HG03103 (cell line): Measurements from ENCODE around the gene CUBN.

ENCODE experiments used
- ATAC-seq: cut with Tn5 transposase; IDR thresholded peaks from one replicate; pipeline ENCODE4 v1.9.1; 2021; ENCODE audit warnings: low read depth; ENCODE audit not compliant: unreplicated experiment

Gene CUBN

DNA sequence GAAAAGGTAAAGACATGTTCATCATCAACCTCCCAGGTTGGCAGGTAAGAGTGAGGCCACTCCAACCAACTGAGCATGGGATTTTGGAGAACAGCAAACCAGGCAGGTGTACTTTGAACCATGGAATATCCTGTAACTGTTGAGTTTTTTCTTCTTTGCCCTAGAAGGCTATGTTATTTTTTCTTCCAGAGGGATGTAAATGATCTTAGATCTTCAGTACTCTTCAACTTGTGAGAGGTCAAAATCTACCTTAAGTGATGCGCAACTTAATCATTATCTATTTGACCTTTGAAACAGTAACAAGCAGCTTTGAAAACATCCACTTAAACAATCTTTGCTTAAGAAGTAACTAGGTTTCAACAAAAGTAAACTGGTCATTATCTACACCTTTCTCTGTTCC is at the start of gene CUBN:
TSS of gene CUBN (minus strand) at position 71 of the 400 bp plus-strand sequence. CDS start at position 25, 46 bp downstream.
- no peak for ATAC-seq

- no peak for ATAC-seq
Observed at GRCh38 chr10:17179002-17179401, 49.4 kb upstream of the CUBN start.

GRCh38 chr10:17178006-17178405 is 48.4 kb upstream of the CUBN start:
- no peak for ATAC-seq

GRCh38 chr10:17177014-17177413 is 47.4 kb upstream of the CUBN start:
- ATAC-seq, result no peak

- ATAC-seq, result no peak
Observed at GRCh38 chr10:17176091-17176490, 46.5 kb upstream of the CUBN start.

DNA sequence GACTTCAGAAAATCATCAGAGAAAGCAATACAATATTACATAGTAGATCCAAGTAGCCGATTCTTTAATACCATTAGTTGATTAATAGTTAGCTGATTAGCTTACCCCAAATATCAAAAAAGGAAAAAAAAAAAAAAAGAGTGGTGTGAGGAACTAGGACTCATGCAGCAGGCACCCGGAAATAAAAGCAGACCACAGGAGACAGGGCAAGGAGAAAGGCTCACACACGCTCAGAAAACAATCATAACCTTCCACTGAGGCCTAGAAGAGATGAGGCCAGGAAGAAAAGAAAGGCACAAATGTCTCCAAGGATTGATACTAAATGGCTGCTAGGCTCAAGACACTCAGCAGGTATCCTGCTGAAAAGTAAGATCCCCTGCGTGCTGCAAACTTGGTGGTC is 45.9 kb upstream of the CUBN start:
- no peak for ATAC-seq

DNA sequence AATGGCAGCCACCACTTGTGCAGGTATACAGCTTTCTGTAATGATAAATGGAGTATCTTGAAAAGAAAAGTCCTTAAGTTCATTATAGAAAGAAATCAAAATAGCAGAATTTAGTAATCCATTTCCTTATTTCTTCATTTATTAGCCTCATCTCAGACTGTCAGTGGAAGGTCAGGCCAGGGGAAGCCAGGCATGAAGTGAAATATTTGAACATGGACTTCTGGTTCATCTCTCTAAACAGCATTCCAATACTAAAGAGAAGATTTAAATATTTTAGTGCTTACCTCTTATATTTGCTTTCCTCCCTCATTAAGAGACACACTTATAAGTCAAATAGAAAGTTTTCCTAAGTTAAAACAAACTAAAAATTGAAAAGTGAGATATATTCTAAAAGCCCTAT is 45.0 kb upstream of the CUBN start:
- no peak for ATAC-seq

DNA sequence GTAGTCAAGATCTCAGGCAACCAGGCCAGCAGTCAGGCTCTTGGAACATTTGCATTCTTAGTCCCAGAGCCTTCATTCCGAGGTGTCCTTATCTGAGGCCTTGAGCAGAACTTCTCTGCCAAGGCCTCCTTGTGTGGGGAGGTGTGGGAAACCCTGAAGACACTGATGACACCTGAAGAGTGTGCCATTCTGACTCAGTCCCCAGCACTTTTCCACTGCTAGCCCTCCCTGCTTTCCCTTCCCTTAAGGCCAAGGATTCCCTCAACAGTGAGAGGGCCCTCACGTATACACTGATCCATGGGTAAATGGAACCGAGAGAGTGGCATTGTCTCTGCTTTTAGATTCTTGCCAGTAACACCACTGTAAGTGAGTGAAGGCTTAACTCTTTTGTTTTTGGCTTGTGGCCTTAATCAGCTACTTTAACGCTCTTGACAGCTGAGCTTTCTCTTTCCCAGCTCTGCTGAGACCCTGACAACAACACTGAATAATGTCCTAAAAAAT is 41.6 kb upstream of the CUBN start:
- no peak for ATAC-seq

GRCh38 chr10:17169803-17170202 is 40.2 kb upstream of the CUBN start:
- ATAC-seq, result no peak

DNA sequence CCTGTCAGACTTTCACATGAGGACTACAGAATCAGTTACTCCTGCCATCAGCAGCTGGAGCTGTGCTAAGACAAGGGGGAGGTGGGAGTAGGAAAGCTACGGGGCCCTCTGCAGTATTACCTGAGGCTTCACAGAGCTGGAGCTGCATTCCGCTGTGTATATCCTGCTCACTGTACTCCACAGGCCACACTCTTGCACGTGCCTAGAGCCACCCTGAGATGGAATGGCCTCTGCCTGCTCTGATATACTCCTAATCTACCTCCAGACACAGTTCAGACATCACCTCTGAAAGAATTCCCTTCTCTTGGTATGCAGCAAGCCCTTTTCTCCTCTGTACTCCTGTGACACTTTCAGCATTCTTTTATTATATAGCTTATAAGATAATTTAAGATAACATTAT is 37.1 kb upstream of the CUBN start:
- ATAC-seq, result no peak

GRCh38 chr10:17162828-17163227 is 33.2 kb upstream of the CUBN start:
- no peak for ATAC-seq

DNA sequence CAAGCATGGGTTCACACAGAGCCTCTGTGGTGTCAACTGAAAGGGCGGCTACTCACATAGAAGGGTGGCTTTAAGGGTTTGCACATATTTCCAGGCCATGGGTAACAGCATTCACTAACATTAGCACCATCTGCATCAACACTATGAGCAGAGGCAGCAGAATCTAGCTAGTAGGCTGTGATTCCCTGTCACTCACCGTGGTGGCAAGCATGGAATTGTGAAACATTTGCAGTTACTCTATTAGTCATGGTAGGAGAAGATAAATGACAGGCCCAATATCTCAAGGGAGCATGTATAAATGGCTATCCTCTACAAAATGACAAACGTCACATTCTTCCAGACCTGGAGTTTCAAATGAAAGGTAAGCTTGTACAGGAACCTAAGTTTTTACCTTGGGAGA is 32.2 kb upstream of the CUBN start:
- no peak for ATAC-seq

DNA sequence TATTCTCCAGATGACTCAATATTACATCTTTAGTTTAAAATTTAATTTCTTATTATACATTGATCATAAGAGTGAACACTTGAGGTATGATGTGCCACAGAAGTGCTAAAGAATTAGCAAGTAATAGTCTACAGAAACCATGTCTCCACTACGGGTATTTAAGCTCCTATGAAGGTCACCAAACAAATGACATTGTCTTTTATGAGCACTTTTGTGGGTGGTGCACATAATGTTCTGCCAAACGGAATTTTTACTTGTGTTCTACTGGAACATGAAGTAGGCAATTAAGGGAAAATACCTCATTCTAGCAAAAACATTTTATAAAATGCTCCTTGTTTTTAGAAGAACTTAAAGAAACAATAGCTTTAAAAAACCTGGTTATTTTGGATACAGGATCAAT is 27.4 kb upstream of the CUBN start:
- ATAC-seq, result no peak

- no peak for ATAC-seq
Observed at GRCh38 chr10:17155826-17156225, 26.2 kb upstream of the CUBN start.

DNA sequence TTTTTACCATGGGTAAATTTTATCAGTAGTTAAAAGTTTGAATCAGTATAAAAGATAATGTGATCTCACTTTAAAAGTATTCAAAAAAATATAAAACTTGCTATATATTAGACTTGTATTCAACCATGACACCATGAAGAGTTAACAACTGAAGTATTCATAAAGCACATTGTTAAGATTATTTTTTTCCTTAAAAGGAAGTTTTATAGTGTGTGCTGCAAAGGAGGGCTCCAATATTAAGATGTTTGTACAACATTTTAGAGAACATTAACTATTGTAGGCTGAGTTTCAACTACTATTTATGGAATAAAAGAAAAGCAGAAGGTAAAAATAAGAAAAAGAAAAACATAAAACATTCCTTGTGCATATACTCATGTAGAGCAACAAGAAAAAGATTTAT is 24.5 kb upstream of the CUBN start:
- ATAC-seq, result no peak

DNA sequence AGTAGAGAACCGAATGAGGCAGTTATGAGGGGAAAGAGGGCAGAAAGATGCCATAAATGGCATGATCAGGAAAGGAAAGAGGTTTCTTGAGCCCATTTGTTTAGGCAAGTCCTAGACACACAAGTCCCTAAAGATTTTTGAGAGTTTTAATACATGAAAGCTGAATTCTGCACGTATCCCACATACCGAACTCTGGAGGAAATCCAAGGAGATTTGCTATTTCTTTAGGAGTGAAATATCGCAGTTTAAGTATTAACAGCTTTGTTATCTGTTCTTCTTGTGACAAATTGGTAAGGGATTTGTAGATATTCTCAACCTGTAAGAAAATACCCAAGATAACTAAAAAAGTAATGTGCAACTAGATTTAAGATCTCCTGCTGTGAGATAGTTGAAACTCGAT is 23.7 kb upstream of the CUBN start:
- no peak for ATAC-seq

GRCh38 chr10:17151716-17152115 is 22.1 kb upstream of the CUBN start:
- no peak for ATAC-seq

GRCh38 chr10:17147884-17148489 is 18.4 kb upstream of the CUBN start:
- no peak for ATAC-seq

DNA sequence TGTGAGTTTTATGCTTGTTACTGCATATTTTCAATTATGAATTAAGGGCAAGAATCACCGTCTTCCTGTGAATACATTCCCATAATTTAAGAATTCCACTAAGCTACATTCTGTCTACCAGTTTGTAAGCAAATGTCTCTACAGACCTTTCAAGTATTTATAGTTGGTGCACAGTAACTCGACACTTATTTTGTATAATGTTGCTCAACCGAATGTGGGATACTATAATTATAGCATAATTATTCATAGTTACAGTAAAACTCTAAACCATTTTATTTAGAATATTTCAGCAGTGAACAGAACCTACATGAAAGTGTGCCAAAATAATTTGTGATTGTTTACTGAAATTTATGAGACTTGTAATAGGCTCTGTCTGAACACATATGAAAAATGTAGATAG is 17.3 kb upstream of the CUBN start:
- ATAC-seq, result no peak

- no peak for ATAC-seq
Observed at GRCh38 chr10:17145239-17145638, 15.6 kb upstream of the CUBN start.

GRCh38 chr10:17144757-17145156 is 15.1 kb upstream of the CUBN start:
- ATAC-seq, result no peak

DNA sequence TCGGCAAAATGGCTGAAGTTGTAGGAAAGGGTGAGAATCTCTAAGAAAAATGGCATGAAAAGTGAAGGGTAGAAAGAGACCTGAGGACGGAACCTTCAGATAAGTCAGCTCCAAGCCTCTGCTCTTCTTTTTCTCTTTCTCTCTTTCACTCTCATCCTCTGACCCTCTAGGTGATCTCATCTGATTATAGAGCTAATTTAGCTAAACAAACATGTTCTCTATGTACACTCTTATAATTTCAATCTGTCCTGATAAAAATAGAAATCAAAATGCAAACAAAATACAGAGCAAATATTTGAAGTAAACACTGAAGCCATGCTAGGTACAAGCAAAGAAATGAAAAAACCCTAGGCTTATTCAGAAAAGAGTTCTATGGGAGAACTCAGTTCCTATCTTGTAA is 14.4 kb upstream of the CUBN start:
- ATAC-seq, result no peak
